OCI-LY3 (cell line): ENCODE results near the gene YPEL1.
"Not testable (repeated sequence)": the region's sequence is repeated elsewhere in the genome, so short reads cannot be mapped to it uniquely, and the experiment has no call there.

ENCODE experiments used
- H2AFZ ChIP-seq: fragments of 200-600, 300-600 bp; shearing (Covaris generic); 2 replicates; pipeline ENCODE4 v1.6.0; 2014; ENCODE audit warnings: antibody characterized with exemption, low read depth, low read length
- H3K27ac ChIP-seq: fragments of 200-600, 300-600 bp; sonication (generic); 2 replicates; pipeline ENCODE4 v1.5.1; 2014; ENCODE audit warnings: mild to moderate bottlenecking, low read length, moderate library complexity, mixed read lengths
- H3K27me3 ChIP-seq: fragments of 200-600, 300-600 bp; sonication (generic); 2 replicates; pipeline ENCODE4 v1.6.1; 2014; ENCODE audit warnings: low read depth, low read length, mixed read lengths
- H3K36me3 ChIP-seq: fragments of 200-600, 300-600 bp; sonication (generic); replicated peaks from 2 replicates; pipeline ENCODE3; 2014; ENCODE audit warnings: low read depth, low read length, mixed read lengths
- H3K4me1 ChIP-seq: fragments of 300-600, 200-600 bp; sonication (generic); 2 replicates; pipeline ENCODE4 v1.6.1; 2014; ENCODE audit warnings: low read length, mixed read lengths
- H3K4me2 ChIP-seq: fragments of 200-600, 300-600 bp; sonication (generic); 2 replicates; pipeline ENCODE4 v1.6.1; 2014; ENCODE audit warnings: low read length, mixed read lengths
- H3K4me3 ChIP-seq: fragments of 300-600, 200-600 bp; sonication (generic); 2 replicates; pipeline ENCODE4 v1.5.1; 2014; ENCODE audit warnings: antibody characterized with exemption, mild to moderate bottlenecking, low read length, moderate library complexity
- H3K79me2 ChIP-seq: fragments of 300-600, 200-600 bp; shearing (Covaris generic); 2 replicates; pipeline ENCODE4 v1.6.1; 2014; ENCODE audit warnings: mild to moderate bottlenecking, low read length, mixed read lengths
- H3K9ac ChIP-seq: fragments of 300-600, 200-600 bp; shearing (Covaris generic); 2 replicates; pipeline ENCODE4 v1.6.0; 2014; ENCODE audit warnings: mild to moderate bottlenecking, low read length, moderate library complexity
- H3K9me3 ChIP-seq: fragments of 200-600, 300-600 bp; shearing (Covaris generic); 2 replicates; pipeline ENCODE4 v1.6.1; 2014; ENCODE audit warnings: low read length, mixed read lengths; ENCODE audit not compliant: insufficient read depth
- H4K20me1 ChIP-seq: fragments of 200-600, 300-600 bp; sonication (generic); 2 replicates; pipeline ENCODE4 v1.6.1; 2016; ENCODE audit warnings: low read length, mixed read lengths; ENCODE audit not compliant: insufficient read depth
- EZH2phosphoT487 ChIP-seq: fragments of 200-600 bp; shearing (Covaris generic); IDR thresholded peaks from 2 replicates; pipeline ENCODE4 v1.6.1; 2018; ENCODE audit warnings: antibody characterized with exemption, mixed run types, low read depth
- TF ChIP-seq, protein P1 (sequence below): fragments of 200-600, 300-600 bp; sonication (generic); IDR thresholded peaks from 2 replicates; pipeline ENCODE4 v1.5.1; 2014; ENCODE audit warnings: antibody characterized with exemption, low read length, low read depth

Gene YPEL1

GRCh38 chr22:21736084-21736642 lies 569 bp upstream of the YPEL1 start:
- Histone ChIP-seq H4K20me1 (no peaks in the 10 kb centered on the region), H3K4me1 (peaks cover 8% of the 10 kb centered on the region), H3K36me3 (no peaks in the 10 kb centered on the region), H2AFZ (no peak overlapping the region), H3K9ac (no peak overlapping the region), H3K27me3 (no peaks in the 10 kb centered on the region), H3K4me3 (peak overlapping the region; percentile 89), H3K79me2 (no peaks in the 10 kb centered on the region), H3K4me2 (peak overlapping the region; percentile 92), H3K9me3 (no peaks in the 10 kb centered on the region), H3K27ac (no peak overlapping the region)
- TF ChIP-seq, protein P1, sequence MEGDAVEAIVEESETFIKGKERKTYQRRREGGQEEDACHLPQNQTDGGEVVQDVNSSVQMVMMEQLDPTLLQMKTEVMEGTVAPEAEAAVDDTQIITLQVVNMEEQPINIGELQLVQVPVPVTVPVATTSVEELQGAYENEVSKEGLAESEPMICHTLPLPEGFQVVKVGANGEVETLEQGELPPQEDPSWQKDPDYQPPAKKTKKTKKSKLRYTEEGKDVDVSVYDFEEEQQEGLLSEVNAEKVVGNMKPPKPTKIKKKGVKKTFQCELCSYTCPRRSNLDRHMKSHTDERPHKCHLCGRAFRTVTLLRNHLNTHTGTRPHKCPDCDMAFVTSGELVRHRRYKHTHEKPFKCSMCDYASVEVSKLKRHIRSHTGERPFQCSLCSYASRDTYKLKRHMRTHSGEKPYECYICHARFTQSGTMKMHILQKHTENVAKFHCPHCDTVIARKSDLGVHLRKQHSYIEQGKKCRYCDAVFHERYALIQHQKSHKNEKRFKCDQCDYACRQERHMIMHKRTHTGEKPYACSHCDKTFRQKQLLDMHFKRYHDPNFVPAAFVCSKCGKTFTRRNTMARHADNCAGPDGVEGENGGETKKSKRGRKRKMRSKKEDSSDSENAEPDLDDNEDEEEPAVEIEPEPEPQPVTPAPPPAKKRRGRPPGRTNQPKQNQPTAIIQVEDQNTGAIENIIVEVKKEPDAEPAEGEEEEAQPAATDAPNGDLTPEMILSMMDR: no peak
- no peak for TF ChIP-seq EZH2phosphoT487

GRCh38 chr22:21734540-21735199 lies 924 bp downstream of the YPEL1 start:
- no peaks in the 10 kb centered on the region for H3K36me3 ChIP-seq
- H3K27me3 ChIP-seq: no peaks in the 10 kb centered on the region
- peak overlapping the region; percentile 86 for H3K9ac ChIP-seq
- H3K79me2 ChIP-seq: no peaks in the 10 kb centered on the region
- TF ChIP-seq, protein P1: no peak
- no peak for TF ChIP-seq EZH2phosphoT487
- peak overlapping the region; percentile 95 for H2AFZ ChIP-seq
- peak overlapping the region; percentile 16; the same call in 1 of the 2 replicates for H3K27ac ChIP-seq
- peak overlapping the region; percentile 92 for H3K4me2 ChIP-seq
- H3K4me3 ChIP-seq: peak overlapping the region; percentile 89
- no peaks in the 10 kb centered on the region for H4K20me1 ChIP-seq
- no peaks in the 10 kb centered on the region for H3K9me3 ChIP-seq
- peaks cover 8% of the 10 kb centered on the region for H3K4me1 ChIP-seq

GRCh38 chr22:21731503-21731902 lies 4.1 kb downstream of the YPEL1 start:
- Histone ChIP-seq H3K4me2 (no peak overlapping the region), H3K4me1 (peaks cover 13% of the 10 kb centered on the region), H3K9me3 (no peaks in the 10 kb centered on the region), H4K20me1 (no peaks in the 10 kb centered on the region), H3K27me3 (no peaks in the 10 kb centered on the region), H3K4me3 (no peak overlapping the region), H3K27ac (no peak overlapping the region), H3K9ac (no peak overlapping the region), H3K36me3 (no peaks in the 10 kb centered on the region), H3K79me2 (no peaks in the 10 kb centered on the region), H2AFZ (no peak overlapping the region)
- TF ChIP-seq, protein P1: no peak
- no peak for TF ChIP-seq EZH2phosphoT487

GRCh38 chr22:21730535-21731308 lies 4.9 kb downstream of the YPEL1 start:
- TF ChIP-seq, protein P1: no peak
- TF ChIP-seq EZH2phosphoT487: no peak
- Histone ChIP-seq H3K79me2 (no peaks in the 10 kb centered on the region), H3K9me3 (no peaks in the 10 kb centered on the region), H4K20me1 (no peaks in the 10 kb centered on the region), H3K4me3 (no peak overlapping the region), H3K9ac (no peak overlapping the region), H3K4me2 (no peak overlapping the region), H3K27me3 (no peaks in the 10 kb centered on the region), H2AFZ (no peak overlapping the region), H3K4me1 (peaks cover 17% of the 10 kb centered on the region), H3K27ac (no peak overlapping the region), H3K36me3 (no peaks in the 10 kb centered on the region)

GRCh38 chr22:21729184-21729583 lies 6.4 kb downstream of the YPEL1 start:
- H2AFZ ChIP-seq, H3K9ac ChIP-seq, H3K36me3 ChIP-seq, H3K79me2 ChIP-seq, H3K27me3 ChIP-seq, H3K4me2 ChIP-seq, H3K27ac ChIP-seq, H4K20me1 ChIP-seq, H3K9me3 ChIP-seq, H3K4me3 ChIP-seq: not testable (repeated sequence)
- peaks cover 12% of the 10 kb centered on the region for H3K4me1 ChIP-seq
